Activated T-helper 1 cell treated with anti-CD3 and anti-CD28 coated beads, Interleukin-2, amount 50 U/mL, for 16 hours (primary cell): ENCODE measurements around the gene CXXC5.
"Not testable (repeated sequence)": the region's sequence is repeated elsewhere in the genome, so short reads cannot be mapped to it uniquely, and the experiment has no call there.

Experiments used
- DNase-seq, 2 donors: peaks; one replicate each; pipeline ENCODE4 v3.0.0-alpha.2; 2020; ENCODE audit warnings: low read depth in 1 of 2, low spot score in 1 of 2

The CXXC5 gene

GRCh38 chr5:139709582-139710318 lies 61.6 kb downstream of the CXXC5 start:
- DNase-seq, result no peak

- peak in 1 of 2 donors; percentile 32 for DNase-seq
Observed at GRCh38 chr5:139710319-139711066, 62.3 kb downstream of the CXXC5 start.

GRCh38 chr5:139711067-139711905 lies 63.1 kb downstream of the CXXC5 start:
- DNase-seq, result peak in 1 of 2 donors; percentile 22

- DNase-seq, result no peak
Observed at GRCh38 chr5:139711906-139712224, 63.7 kb downstream of the CXXC5 start.

GRCh38 chr5:139712412-139712811 lies 64.3 kb downstream of the CXXC5 start:
- DNase-seq, result no peak

- DNase-seq, result not testable (repeated sequence)
Observed at GRCh38 chr5:139713898-139714297, 65.7 kb downstream of the CXXC5 start.

GRCh38 chr5:139717221-139717620 lies 69.1 kb downstream of the CXXC5 start:
- DNase-seq, result no peak

GRCh38 chr5:139718403-139718802 lies 70.3 kb downstream of the CXXC5 start:
- not testable (repeated sequence) for DNase-seq

- not testable (repeated sequence) for DNase-seq
Observed at GRCh38 chr5:139719970-139720369, 71.8 kb downstream of the CXXC5 start.

GRCh38 chr5:139723986-139724587 lies 75.9 kb downstream of the CXXC5 start:
- DNase-seq, result no peak

GRCh38 chr5:139725073-139725830 lies 77.1 kb downstream of the CXXC5 start:
- DNase-seq, result no peak

- no peak for DNase-seq
Observed at GRCh38 chr5:139726248-139726647, 78.1 kb downstream of the CXXC5 start.

GRCh38 chr5:139727615-139728014 lies 79.5 kb downstream of the CXXC5 start:
- DNase-seq, result not testable (repeated sequence)

- DNase-seq, result no peak
Observed at GRCh38 chr5:139731281-139731680, 83.1 kb downstream of the CXXC5 start.

GRCh38 chr5:139732019-139732418 lies 83.9 kb downstream of the CXXC5 start:
- no peak for DNase-seq

GRCh38 chr5:139733010-139733688 lies 85.0 kb downstream of the CXXC5 start:
- DNase-seq, result no peak
